Left renal cortex interstitium (tissue), 4 donors: Measurements from ENCODE around the gene MAGEF1. TPM values are rescaled to one million over a fixed set of nuclear protein-coding genes. Genes with fewer than 3 reads are reported as not detected.
"Not testable (repeated sequence)": the region's sequence is repeated elsewhere in the genome, so short reads cannot be mapped to it uniquely, and the experiment has no call there.

ENCODE experiments used
- DNase-seq, 4 donors: peaks; one replicate each; pipeline ENCODE4 v3.0.0-alpha.2; 2013; ENCODE audit warnings: low read depth in 4 of 4, low spot score in 2 of 4, missing footprints in 1 of 4
- polyA plus RNA-seq, 4 donors: library from polyadenylated mRNA; unstranded; fragments of 120-200 nt; gene quantifications; one replicate each; pipeline ENCODE4 v1.2.1, GENCODE V29; 2013; ENCODE audit not compliant: insufficient read length in 4 of 4

MAGEF1 gene
- polyA plus RNA-seq, 4 donors: 91.5 to 113 (median 92.2) TPM

GRCh38 chr3:184743248-184743647 is 31.4 kb upstream of the MAGEF1 start:
- no peak for DNase-seq

DNA sequence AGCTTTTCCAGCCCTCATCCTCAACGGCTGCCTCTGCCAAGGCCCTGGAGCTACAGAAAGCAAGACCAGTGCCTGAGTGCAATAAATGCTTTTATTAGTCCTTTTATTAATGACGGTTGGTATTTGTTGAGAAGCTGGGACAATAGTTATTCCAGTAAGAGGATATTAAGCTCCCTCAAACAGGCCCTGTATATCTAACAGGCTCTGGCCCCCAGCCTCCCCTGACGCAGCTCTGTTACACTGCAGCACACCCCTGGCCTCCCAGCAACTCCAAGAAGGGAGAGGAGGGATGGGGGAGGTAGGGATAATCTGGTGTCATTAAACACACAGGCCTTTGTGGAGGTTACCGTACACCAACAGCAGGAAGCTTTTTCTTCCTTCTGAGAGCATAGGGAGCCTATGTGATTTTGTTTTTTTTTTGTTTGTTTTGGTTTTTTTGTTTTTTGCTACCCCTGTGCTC is 30.8 kb upstream of the MAGEF1 start:
- DNase-seq: no peak

DNA sequence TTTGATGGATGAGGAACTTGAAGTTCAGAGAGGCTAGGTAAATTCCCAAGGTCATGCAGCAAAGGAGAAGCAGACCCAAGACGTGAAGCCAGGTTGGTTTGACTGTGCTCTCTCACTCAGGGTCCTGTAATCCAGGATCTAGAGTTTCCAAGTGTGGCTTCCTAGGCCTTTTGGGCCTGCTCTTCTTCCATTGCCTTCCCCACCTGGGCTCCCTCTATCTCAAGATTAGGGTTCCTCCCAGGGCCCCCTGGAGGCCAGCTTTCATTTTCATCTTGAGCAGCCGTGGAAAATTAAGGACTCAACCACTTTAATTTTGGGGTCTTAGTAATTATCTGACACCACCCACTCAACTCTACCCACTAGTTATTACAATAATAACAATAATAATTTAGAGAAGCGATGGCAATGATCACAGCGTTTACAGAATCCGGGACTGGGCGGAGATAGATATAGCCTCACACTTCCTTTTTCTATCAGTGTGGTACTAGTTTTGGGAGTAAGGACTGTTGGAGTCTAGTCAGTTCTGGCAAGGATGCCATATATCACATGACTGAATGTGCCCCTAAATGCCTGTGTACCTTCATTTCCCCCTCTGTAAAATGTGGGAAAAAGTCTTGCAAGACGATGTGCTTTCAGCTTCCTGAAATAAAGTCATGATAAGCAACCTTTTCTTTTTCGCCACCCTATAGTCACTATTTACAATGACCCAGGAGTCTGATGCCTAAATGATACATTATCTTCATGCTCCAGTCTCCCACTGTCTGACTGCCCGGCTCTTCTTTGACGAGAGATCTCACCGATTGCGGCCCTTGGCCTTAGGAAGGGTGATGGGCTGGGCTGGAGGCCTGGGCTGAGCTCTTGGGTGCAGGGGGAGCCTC is 30.2 kb upstream of the MAGEF1 start:
- no peak for DNase-seq

GRCh38 chr3:184741259-184741556 is 29.3 kb upstream of the MAGEF1 start:
- DNase-seq: no peak

GRCh38 chr3:184740509-184741258 is 28.8 kb upstream of the MAGEF1 start:
- DNase-seq: no peak

DNA sequence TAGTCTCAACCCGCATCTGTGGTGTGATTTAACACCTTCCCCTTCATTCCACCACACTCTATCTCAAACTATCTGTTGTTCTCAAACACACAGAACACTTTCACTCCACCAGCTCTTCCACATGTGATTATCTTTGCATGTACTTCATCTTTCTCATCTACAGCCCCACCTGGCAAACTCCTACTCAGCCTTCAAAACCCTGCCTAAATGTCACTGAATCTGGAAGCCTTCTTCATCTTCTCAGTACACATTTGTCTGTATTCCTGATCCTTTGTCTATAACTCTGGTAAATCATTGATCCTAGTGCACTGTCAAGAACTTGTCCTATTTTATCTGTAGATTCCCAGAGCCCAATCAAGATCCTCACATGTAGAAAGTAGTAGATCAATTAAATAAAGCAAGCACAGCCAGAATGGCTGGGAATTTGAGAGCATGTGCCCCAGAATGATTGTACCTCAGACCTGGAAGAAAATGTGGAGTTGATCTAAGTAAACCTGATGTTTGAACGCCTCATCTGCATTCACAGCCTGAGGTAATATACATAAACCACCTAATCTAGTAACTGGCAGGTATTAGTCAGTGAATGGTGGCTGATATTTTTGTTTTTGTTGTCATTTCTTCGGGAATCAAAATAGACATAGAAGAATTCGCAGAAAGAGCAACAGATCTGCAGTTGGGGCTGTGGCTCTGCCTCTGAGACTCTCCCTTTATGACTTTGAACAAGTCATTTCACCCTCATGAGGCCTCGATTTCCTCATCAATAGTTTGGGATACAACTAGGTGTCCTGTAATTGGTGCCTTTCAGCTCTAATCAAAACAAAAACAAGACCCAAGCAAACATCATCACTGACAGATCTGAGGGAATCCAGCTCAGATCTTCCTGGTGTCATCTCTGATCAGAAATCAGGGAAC is 28.0 kb upstream of the MAGEF1 start:
- DNase-seq: no peak

DNA sequence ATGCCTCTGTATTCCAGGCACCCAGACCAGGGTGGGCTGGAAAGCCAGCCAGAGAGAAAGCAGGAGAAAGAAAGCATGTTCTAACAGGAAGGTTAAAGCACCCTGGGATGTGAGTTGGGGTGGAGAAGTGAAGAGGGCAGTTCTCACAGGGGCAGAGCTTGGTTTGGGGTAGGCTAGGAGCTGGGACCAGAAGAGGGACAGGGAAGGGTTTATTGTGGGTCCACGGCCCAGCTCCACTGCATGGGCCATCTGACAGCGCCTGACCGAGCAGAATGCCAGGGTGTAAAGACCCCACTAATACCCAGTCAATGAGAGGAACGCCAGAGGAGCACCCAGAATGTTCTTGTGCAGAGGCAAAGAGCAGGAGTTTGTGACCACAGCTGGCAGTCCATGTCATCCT is 27.1 kb upstream of the MAGEF1 start:
- no peak for DNase-seq

GRCh38 chr3:184738506-184738890 is 26.6 kb upstream of the MAGEF1 start:
- DNase-seq: no peak

DNA sequence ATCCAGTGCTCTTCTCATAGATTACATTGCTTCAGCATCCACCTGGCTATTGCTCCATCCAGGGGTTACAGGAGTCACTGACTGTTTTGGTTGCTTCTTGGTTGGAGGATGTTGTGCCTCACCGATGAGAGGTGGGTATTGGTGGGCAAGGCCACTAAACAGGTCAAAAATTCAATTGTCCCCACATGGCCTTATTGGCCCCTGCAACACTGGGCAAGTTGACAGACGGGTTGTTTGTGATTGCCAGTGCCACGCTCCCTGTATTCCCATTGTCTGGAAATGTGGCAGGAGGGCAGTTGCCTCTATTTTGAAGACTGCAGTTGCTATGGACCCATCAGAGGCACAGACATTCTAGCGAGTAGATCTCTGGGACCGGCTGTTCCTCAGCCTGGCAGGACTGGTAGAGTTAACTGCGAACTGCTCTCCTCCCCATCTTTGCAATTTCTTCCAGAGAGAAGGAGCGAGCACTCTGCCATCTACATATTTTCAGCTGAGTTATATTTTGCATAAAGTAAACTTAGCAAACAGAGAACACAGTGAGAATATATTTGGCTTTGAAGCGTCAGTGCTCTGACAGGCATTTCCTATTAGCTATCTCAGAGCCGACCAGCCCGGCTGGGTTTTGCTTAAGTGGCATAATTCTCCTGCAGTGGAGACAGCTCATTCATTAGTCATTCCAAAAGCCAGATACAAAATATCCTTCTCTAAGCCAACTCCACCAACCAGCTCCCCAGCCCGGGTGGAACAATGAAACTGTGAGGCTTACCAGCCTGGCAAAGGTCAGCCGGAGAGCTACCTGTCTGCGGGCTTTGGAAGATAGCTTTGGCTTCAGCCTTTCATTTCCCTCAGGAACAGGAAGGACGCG is 26.0 kb upstream of the MAGEF1 start:
- DNase-seq: no peak

GRCh38 chr3:184737063-184737462 is 25.2 kb upstream of the MAGEF1 start:
- DNase-seq: no peak

- DNase-seq: no peak
Measured at GRCh38 chr3:184734903-184735701, 23.2 kb upstream of the MAGEF1 start.

GRCh38 chr3:184733971-184734608 is 22.2 kb upstream of the MAGEF1 start:
- no peak for DNase-seq

- no peak for DNase-seq
Measured at GRCh38 chr3:184733181-184733580, 21.3 kb upstream of the MAGEF1 start.

DNA sequence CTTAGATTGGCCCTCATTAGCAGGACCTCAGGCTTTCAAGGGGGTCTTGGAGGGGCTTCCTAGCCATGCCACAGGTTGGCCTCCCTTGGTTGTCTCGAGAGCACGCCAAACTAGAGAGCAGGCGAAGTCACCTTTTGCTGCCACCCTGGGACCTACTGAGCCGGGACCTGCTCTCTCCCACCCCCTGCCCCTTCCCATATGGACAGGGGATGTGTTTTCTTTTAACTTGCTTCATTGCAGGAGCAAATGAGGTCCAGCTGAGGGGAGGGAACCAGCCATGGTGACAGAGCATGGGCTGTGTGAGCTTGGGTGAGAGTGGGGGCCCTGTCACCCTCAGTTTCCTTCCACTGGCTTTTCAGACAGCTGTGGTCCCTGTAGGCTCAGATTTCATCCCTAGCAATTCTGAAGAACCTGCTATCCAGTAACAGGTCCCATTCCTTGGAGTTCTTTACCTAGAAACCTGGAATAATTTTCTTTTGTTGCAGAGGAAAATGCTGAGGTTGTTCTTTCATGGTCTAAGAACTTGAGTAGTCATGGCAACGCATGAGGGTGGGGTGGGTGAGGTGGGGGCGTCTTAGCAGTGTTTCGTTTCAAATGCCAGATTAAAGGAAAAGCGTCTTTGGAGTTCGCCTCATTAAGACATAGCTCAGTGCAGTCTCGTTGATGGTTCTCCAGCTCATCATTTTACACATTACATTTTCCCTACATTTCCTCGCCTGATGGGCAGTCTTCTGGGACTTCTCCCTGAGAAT is 20.1 kb upstream of the MAGEF1 start:
- DNase-seq: no peak

DNA sequence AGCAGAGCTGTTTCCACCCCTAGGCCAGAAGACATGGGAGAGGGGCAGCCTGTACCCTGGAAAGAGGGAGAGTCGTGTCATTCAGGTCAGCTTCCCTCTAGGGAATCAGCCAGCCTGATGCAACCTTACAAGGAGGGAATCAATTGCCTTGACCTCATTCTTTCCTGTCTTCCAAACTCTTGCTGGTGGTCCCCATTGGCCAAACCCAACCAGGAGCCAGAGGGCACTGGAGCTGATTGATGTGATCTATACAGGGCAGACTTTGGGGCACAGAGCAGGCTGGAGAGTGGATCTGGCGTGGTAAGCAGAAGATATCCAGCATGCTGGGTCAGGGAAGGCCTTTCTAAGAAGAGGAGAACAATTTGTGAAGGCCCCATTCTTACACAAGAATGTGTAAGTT is 19.1 kb upstream of the MAGEF1 start:
- DNase-seq: no peak

DNA sequence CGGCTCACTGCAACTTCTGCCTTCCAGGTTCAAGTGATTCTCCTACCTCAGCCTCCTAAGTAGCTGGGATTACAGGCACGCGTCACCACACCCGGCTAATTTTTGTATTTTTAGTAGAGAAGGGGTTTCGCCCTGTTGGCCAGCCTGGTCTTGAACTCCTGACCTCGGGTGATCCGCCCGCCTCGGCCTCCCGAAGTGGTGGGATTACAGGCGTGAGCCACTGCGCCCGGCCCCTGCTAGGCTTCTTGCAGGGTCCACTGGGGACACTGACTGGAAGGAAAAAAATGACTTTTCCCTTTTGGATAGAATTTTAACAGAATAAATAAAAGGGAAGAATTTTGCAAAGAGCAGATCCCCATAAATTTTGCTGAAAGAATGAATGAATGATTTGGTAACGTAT is 17.3 kb upstream of the MAGEF1 start:
- not testable (repeated sequence) for DNase-seq

GRCh38 chr3:184728010-184728527 is 16.2 kb upstream of the MAGEF1 start:
- DNase-seq: no peak
